GM19468 (cell line): ENCODE measurements around the gene MEAK7.
A peak's percentile ranks its signal among the peaks of the same experiment; 100 is the strongest.
"Not testable (repeated sequence)": the region's sequence is repeated elsewhere in the genome, so short reads cannot be mapped to it uniquely, and the experiment has no call there.

Experiments
- ATAC-seq: cut with Tn5 transposase; IDR thresholded peaks from one replicate; pipeline ENCODE4 v1.9.1; 2021; ENCODE audit warnings: mild to moderate bottlenecking, moderate library complexity, moderate number of reproducible peaks; ENCODE audit not compliant: unreplicated experiment; ENCODE audit errors: extremely low read depth

MEAK7 gene

DNA sequence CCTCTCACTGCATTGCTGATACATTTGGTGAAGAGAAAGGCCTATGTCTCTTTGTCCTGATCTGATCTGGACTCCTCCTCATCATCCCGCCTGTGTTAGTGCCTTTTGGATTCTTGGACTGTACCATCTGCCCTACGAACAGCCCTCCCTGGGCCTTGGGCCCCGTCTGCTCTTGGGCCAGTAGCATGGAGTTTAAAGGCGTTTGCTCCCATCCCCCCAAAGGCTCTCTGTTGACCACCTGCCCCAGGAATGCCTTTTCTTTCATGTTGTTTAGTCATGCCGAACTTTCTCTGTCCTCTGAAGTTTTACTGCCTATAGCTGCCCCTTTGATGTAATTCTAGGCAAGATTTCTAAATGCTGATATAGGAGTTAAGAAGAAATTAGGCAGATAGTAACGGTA is 30.9 kb upstream of the MEAK7 start:
- ATAC-seq, result no peak

DNA sequence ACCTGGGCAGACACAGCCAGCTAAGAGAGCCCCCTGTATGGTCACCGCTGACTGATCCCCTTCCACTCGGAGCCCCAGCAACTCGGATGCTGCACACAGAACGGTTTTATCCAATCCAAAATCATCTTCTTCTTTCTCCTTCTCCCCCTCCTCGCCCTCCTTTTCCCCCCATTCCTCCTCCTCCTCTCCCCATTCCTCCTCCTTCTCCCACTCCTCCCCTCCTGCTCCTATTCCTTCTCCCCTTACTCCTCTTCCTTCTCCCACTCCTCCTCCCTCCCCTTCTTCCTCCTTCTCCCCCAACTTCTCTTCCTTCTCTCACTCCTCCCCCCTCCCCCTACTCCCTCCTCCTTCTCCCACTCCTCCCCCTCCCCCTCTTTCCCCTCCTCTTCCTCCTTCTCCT is 30.4 kb upstream of the MEAK7 start:
- ATAC-seq, result no peak

DNA sequence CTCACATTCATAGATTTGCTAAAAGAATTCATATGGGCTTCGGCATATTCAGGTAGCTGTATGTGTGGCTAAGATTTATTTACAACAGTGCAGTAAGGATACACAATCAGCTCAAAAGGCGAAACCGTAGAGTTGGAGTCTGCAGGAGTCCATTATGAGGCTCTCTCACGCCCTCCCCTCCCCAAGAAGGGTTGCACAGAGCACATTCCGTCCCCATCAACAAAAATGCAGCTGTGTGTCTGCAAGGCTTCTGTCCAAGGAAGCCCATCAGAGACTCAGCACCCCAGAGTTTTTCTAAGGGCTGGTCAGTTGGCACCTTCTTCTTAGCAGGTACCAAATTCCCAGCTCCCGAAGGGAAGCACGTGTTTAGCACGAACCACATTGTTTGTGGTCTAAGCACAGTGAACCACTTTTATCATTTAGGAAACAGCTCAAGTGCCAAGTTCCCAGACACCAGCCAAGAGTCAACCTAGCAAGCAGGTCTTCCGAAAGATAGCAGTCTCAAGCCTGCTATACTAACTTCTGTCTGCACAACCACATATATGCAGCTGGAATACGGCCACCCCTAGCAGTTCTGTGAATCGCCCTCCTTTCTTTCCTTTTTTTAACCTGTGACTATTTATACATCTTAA is 28.5 kb upstream of the MEAK7 start:
- ATAC-seq, result no peak

DNA sequence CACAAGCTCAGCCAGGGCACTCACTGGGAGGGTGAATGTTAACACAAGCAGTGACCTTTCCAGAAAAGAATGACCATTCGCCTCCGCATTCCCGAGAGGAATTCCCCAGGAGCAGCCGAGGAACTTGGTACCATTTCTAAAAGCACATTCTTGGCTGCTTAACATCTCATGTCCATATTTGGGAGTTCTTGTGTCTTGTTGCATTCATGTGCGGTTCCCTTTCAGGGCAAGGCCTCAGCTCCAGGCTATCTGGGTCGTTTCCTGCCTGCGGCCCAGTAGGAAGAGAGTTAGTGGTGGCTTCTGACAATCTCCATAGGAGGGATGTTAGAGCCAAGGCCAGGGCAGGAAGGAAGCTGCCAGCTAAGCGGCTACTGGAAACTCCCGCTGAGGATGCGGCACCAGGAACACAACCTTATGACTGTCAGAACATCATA is 27.8 kb upstream of the MEAK7 start:
- no peak for ATAC-seq

DNA sequence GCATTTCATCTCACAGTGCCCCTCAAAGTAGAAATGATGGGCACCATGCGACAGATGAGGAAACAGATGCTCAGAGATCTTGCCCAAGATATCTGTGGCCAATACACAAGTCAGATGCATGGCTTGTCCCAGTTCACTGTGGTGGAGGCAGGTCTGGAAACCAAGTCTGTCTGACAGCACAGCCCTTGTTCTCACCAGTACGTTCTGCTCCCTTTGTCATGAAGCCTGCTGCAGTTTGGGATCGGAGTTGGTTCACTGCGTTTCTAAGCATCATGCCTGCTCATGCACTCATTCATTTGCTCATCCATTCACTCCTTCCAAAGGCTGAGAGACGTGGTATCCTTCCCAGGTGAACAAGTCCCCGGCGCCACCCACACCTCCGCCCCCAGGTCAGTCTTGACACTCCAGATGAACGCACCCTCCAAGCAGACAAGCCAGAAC is 27.2 kb upstream of the MEAK7 start:
- no peak for ATAC-seq

DNA sequence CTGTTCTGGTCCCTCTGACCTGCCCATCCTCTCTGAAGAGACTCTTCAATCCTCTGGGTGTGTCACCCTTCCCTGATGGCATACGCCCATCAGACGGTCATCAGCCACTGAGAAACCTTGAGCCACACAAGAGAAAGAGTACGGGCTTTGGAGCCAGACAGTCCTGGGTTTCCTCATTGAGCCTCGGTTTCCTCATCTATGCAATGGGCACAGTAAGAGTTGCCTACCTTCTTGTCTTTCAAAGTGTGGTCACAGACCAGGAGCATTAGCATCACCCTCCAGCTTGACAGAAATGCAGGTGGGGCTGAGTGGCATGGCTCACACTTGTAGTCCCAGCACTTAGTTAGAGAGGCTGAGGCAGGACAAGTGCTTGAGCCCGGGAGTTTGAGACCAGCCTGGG is 26.1 kb upstream of the MEAK7 start:
- ATAC-seq, result no peak

DNA sequence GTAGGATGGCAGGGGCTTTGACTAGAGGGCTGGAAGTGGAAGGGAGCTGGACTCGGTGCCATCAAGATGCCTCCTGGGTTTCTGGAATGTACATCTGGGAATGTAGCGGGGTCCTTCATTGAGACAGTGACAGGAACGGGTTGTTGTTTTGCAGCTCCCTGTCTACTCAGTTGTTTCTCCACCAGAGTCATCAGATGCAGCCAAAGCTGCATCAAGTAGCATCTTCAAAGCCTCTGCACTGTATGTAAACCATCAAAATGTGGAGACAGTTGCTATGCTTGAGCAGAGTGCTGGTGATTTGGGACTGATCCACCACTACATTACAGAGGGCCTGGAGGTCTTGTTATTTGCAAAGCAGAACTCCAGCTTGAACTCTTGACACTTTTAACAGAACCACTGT is 25.1 kb upstream of the MEAK7 start:
- no peak for ATAC-seq

DNA sequence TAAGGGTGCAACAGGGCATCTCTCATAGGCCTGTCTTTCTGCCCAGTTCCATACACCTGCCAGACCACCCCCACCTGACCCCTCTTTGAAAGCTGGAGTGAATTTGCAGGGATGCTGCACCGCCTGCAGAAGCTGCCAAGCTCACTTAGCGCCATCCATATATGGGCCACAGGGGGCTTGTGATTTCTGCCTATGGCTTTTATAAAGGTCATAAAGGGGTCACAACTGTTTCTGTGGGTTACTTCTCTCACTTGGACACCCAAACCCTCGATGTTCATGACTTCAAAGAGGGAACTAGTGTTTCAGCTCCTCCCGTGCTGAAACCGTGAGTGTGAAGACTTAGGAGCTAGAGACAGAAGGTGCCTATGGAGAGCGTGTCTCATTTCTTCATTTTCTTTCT is 23.9 kb upstream of the MEAK7 start:
- no peak for ATAC-seq

DNA sequence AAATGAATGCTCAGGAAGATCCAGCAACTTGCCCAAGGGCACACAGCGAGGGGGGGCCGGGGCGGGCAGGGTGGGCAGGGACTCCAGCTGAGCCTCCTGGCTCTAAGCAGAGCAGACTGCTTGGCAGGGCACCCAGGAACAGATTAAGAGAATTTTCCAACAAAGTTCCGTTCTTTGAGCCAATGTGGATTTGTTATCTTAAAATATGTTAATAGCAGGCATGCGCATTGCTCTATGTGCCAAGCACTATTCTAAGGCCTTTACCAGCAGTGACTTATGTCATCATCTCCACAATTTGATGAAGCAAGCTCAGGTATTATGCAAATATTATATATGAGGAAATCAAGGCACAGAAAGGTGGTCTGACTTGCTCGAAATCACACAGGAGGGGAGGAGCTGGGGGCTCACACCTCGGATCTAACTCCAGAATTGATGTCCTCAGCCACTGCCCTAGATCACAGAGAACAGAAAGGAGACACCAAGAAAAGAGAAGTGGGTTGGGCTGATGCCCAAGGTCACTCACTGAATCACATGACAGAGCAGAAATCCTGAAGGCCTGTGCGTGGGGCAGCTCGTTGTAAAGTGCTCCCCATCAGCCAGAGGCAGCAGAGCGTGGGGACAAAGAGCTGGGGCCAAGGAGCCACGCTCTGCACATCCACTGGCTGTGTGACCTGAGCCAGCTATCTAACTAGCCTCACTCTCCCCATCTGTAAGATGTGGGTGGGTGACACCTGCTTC is 23.2 kb upstream of the MEAK7 start:
- no peak for ATAC-seq

DNA sequence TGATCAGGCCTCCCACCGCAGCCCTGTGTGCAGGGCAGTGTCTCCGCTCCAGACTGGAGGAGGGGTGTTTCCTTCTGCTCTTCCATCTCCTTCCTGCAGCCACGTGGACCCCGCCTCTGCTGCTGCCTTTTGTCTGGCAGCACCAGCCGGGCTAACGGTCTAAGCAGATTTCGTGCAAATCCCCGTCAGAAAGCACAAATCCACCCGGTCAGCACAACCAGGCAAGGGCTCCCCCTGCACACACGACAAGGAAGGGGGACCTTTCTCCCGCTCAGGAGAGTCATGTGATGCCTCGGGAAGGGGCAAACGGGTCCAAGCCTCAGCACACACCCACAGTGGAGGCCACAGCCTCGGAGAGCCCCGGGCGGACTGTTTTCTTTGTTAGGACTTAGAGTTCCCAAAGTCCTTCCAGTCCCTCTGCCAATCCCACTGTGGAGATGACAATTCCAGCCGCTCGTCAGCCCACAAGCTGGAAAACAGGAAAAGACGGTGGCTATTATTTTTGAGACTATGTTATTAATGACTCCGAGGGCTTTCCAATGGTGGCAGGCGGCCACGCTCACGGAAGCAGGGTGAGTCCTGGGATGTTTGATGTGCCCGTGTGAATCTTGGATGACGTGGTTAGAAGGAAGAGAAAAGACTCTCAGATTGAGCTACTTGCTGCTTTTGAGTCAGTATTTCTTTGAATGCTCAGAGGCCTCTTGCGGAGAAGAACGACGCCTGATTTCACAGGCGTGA is 22.5 kb upstream of the MEAK7 start:
- ATAC-seq, result no peak

DNA sequence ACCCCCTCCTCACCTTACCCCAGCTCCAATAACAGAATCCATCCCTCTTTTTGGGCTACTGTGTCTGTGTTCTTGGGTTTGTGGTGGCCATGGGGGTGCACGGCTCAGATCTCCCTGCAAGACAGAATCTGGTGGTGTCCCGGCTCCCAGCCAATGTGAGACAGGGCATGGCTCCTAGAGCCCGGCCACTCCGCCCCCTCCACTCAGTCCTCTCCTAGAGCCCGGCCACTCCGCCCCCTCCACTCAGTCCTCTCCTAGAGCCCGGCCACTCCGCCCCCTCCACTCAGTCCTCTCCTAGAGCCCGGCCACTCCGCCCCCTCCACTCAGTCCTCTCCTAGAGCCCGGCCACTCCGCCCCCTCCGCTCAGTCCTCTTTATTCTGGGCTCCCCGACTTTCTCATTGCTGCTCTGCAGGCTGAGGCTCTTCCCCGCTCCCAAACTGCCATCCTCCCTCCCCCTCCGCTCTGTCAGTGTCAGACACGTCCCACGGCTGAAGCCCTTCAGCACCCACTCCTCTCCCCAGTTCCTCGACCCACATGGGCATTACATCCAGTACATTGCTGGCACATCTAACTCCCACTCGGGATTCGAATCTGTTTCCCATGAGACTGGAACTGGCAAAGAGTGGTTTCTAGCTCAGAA is 20.6 kb upstream of the MEAK7 start:
- ATAC-seq, result not testable (repeated sequence)

DNA sequence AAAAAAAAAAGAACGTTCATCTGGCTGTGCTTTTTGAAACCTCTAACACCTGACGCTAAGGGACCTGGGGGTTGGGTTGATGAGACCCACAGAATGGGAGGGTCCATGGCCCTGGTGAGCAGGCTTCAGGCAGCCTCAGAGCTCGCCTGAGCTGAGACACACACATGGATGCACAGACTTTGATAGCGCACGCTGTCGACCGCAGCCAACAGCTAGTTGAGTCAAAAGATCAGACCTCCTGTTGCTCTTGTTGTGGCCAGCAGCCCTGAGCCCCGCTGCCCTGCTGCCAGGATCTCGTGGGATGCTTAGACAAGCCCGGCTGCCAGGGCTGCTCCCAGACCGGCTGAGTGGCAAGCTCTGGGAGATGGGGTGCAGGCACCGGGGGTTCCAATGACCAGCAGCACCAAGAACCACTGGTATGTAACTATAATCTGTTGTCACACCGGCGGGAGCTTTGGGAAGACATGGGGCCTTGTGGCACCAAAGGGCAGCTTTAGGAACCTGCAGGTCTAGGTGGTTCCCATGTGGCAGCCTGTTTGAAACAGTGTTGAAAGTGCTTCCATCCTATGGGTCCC is 20.0 kb upstream of the MEAK7 start:
- no peak for ATAC-seq

DNA sequence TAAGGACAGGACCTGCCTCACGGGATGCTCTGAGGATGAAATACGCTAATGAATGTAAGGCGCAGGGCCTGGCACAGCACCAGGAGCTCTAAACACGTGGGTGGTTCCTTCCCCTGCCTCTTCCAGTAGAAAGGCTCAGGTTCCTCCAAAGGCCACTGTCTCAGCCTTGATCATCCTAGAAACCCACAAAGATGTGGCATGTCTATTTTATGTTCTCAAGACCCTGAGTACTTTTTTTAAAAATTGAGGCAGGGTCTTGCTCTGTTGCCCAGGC is 17.0 kb upstream of the MEAK7 start:
- ATAC-seq, result no peak

DNA sequence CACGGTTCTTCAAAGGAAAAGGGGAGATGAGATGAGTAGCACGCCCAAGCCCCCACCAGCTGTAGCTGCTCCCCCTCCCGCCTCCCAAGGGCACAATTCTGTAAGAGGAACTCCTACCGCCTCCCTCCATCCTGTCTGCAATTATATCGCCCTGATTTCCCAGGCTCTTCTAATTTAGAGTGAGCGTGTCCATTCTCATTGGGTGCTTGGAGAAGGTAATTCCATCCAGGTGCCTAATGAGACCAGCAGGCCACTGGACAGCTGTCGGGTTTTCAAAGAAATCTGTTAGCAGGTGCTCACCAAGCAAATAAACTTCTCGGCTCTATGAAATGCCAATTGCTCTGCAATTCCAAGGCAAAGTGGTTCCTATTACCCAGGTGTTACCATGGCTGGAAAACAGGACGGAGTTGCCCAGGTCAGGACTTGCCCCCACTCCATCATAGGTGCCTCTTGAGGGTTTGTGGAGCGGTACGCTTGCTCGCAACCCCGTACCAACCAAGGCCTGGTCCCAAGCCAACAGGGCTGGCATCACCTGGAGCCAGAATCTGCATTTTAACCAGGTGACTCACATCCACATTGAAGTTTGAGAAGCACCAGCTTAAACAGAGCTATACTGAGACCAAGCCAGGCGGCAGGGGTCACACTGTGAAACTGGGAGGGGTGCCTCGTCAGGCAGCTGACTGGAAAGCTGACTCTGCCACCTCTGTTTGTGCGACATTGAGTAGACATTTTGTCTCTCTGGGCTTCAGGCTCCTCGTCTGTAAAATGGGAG is 16.5 kb upstream of the MEAK7 start:
- ATAC-seq, result no peak

DNA sequence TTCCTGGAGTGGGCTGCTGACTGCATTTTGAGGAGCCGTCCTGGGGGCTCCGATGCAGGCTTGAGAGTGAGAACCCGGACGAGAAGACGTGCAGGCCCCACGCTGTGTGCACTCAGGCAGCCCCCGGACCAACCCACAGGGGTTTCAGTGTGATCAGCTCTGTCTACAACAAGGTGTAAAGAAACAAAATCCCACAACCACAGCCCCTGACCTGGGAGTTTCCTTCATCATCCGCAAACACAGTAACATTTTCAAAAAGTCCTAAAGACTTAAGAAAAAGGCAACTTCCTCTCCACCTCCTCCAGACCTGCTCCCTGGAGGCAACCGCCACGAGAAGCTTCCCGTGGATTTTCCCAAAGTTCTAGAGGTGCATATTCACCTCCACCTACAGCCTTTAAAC is 15.4 kb upstream of the MEAK7 start:
- ATAC-seq, result no peak

DNA sequence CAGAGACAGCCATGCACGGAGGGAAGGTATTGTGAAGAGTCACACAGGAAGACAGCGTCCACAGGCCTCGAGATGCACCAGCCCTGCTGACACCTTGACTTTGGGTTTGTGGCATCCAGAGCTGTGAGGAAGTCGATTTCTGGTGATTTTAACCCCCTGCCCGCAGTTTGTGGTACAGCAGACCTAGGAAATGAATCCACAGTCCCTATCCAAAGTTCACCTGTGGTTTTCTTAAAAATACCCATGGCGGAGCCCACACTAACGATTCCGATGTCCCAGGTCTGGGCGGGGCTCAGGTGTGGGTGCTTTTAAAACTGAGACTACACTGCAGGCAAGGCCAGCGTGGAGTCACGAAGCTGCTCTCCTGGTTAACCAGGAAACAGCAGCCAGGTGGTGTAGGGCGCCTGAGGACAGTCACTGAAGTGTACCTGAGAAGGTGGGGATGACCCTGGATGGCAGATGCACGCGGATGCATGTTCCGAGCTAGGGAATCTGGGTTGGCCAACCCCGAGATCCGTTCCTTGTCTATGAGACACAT is 14.4 kb upstream of the MEAK7 start:
- no peak for ATAC-seq

DNA sequence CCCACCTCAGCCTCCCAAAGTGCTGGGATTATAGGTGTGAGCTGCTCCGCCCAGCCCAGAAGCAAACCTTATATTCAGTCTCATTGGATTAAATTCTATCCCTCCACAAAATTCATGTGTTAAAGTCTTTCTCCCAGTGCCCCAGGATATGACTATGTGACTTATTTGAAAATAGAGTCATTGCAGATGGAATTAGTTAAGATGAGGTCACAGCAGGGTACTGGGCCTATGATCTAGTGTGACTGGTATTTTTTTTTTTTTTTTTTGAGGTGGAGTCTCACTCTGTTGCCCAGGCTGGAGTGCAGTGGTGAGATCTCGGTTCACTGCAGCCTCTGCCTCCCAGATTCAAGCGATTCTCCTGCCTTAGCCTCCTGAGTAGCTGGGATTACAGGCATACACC is 13.8 kb upstream of the MEAK7 start:
- ATAC-seq, result not testable (repeated sequence)

DNA sequence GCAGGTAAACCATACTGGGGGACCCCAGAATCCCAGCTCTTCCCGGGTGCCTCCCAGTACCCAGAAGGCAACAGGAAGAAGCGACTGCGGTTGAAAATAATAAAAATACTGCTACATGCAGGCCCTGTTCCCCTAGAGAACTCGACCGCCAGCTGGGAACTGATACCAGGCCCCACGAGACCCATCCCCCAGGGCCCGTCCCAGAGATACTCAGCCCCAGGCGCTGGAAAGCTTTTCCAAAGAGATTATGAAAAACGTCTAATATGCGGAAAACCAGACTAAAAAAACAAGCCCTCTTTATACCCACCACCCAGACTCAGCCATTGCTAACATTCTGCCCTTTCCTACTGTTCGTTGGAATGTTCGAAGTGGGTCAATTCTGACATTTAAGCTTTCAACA is 12.9 kb upstream of the MEAK7 start:
- no peak for ATAC-seq

DNA sequence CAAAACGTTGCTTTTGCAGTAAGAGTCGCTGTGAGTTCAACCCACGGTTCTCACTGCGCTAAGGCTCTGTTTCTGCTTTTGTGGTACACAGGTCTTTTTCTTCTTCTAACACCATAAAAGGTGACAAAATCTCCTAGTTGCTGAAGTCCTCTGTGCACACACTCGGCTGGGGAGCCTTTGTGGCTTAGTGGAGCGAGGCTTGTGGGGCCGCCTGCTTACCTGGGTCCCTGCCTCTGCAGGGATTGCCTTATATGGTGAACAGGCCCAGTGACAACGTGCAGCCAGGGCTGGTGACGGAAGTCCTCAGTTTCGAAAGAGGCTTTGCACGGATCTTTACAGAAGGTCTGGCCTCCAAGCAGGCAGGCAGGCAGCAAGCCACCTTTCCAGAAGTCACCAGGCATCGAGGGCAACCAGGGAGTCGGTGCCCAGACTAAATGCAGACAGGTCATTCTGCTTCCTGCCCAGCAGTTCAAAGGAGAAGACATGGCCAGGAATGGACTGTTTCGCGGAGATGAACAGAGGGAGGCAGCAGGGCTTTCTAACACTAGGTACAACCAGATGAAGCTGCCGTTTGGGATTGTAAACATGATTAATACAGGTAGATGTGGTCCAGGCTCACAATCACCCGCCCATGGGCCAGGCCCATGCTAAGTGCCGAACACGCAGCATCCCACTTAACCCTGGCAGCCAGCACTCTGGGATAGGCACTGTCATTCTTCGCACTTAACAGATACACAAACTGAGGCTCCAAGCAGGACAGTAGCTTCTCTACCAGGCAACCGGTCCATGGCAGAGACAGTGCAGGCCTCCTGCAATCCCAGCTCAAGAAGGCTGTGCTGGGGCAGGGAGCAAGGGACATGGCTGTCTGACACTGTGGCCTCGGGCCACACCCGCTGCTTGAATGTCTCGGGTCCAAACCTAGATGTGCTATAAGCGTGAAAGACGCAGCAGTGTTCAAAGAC is 10.7 kb upstream of the MEAK7 start:
- ATAC-seq, result peak; percentile 90
